Activated CD8-positive, alpha-beta T cell treated with anti-CD3 and anti-CD28 coated beads for 36 hours (primary cell): ENCODE results near the gene ADIPOR2. TPM values are rescaled to one million over a fixed set of nuclear protein-coding genes. Genes with fewer than 3 reads are reported as not detected.

Experiments used
- ATAC-seq: fragments of 200-7000 bp; cut with Tn5 transposase; one replicate; pipeline ENCODE4 v1.10.0; 2021; ENCODE audit warnings: mild to moderate bottlenecking, moderate library complexity
- CTCF ChIA-PET: fragments of 350-600 bp; sonication (Branson Sonifier 250); formaldehyde crosslinking; loops from one replicate; lab custom pipeline; 2021; ENCODE audit warnings: antibody characterized with exemption; lab: Charles Lee
- POLR2A ChIA-PET: fragments of 350-600 bp; sonication (Branson Sonifier 250); formaldehyde crosslinking; loops from one replicate; lab custom pipeline; 2021; ENCODE audit warnings: antibody characterized with exemption; lab: Charles Lee
- DNase-seq: peaks from one replicate; pipeline ENCODE4 v3.0.0-alpha.2; 2020
- H3K27ac Mint-ChIP-seq: one replicate; pipeline ENCODE4 v1.8.0; 2021; ENCODE audit warnings: mild to moderate bottlenecking, mixed read lengths
- H3K27me3 Mint-ChIP-seq: one replicate; pipeline ENCODE4 v1.8.0; 2021; ENCODE audit warnings: mixed read lengths
- H3K36me3 Mint-ChIP-seq: one replicate; pipeline ENCODE4 v1.8.0; 2021; ENCODE audit warnings: low read depth, mixed read lengths
- H3K4me1 Mint-ChIP-seq: one replicate; pipeline ENCODE4 v1.8.0; 2021; ENCODE audit warnings: low read depth, mixed read lengths
- H3K4me3 Mint-ChIP-seq: one replicate; pipeline ENCODE4 v1.8.0; 2021; ENCODE audit warnings: mild to moderate bottlenecking, moderate library complexity, mixed read lengths
- H3K9me3 Mint-ChIP-seq: one replicate; pipeline ENCODE4 v1.8.0; 2021; ENCODE audit warnings: mixed read lengths
- CTCF ChIP-seq: fragments of 200-600 bp; IDR thresholded peaks from one replicate; pipeline ENCODE4 v1.8.0; 2022; ENCODE audit warnings: antibody characterized with exemption, mild to moderate bottlenecking
- intact Hi-C: fragments of 100-400 bp; cut with micrococcal nuclease; formaldehyde crosslinking; loops from one replicate; pipeline ENCODE4 v1.10.0; 2022
- total RNA-seq, 2 experiments: library from RNA; stranded (reverse); gene quantifications; one replicate each; pipeline ENCODE4 v1.2.3, GENCODE V29; 2021

The ADIPOR2 gene
- total RNA-seq, 2 experiments from 2014 or later = 48.3 to 49.9 TPM

- DNase-seq (no peak), ATAC-seq (no peak)
- POLR2A ChIA-PET = no interaction called here
- Mint-ChIP-seq H3K27me3 (no peaks in the 10 kb centered on the region), H3K27ac (no peak overlapping the region), H3K4me1 (peaks cover 10% of the 10 kb centered on the region), H3K4me3 (no peak overlapping the region), H3K9me3 (no peaks in the 10 kb centered on the region), H3K36me3 (peaks cover 13% of the 10 kb centered on the region)
- CTCF ChIA-PET = interaction anchor here (1.2 to 3.4 kb wide), 5 partner anchors 9 to 164 kb away, joined by 3 to 11 read pairs (median 4); no protein-coding TSS in a partner anchor
- intact Hi-C loops = no loop called here
- no peak for TF ChIP-seq CTCF
These were observed 85.5 kb downstream of the ADIPOR2 start for GRCh38 chr12:1776170-1776921.

GRCh38 chr12:1777798-1778197, 86.9 kb downstream of the ADIPOR2 start:
- Mint-ChIP-seq H3K27me3 (no peaks in the 10 kb centered on the region), H3K9me3 (no peaks in the 10 kb centered on the region), H3K36me3 (peaks cover 13% of the 10 kb centered on the region), H3K27ac (no peak overlapping the region), H3K4me1 (peaks cover 7% of the 10 kb centered on the region), H3K4me3 (no peak overlapping the region)
- no peak for TF ChIP-seq CTCF
- intact Hi-C loops = no loop called here
- CTCF ChIA-PET = interaction anchor here (3.3 kb wide), 1 partner anchor 14 kb away, joined by 19 read pairs; no protein-coding TSS in a partner anchor
- ATAC-seq = no peak
- POLR2A ChIA-PET = interaction anchor here (1.4 kb wide), 1 partner anchor 86 kb away, joined by 3 read pairs; no protein-coding TSS in a partner anchor
- DNase-seq = no peak

- POLR2A ChIA-PET = no interaction called here
- intact Hi-C loops = no loop called here
- H3K4me3 Mint-ChIP-seq = no peak overlapping the region
- H3K27me3 Mint-ChIP-seq = no peaks in the 10 kb centered on the region
- ATAC-seq (no peak), DNase-seq (no peak)
- H3K4me1 Mint-ChIP-seq = peaks cover 7% of the 10 kb centered on the region
- H3K9me3 Mint-ChIP-seq = no peaks in the 10 kb centered on the region
- CTCF ChIA-PET = interaction anchor here (3.3 kb wide), 1 partner anchor 12 kb away, joined by 19 read pairs; no protein-coding TSS in a partner anchor
- H3K27ac Mint-ChIP-seq = no peak overlapping the region
- peaks cover 8% of the 10 kb centered on the region for H3K36me3 Mint-ChIP-seq
- no peak for TF ChIP-seq CTCF
These were observed 88.0 kb downstream of the ADIPOR2 start for GRCh38 chr12:1778911-1779310.

- Mint-ChIP-seq H3K9me3 (no peaks in the 10 kb centered on the region), H3K27ac (no peak overlapping the region), H3K4me1 (peaks cover 7% of the 10 kb centered on the region), H3K36me3 (peaks cover 11% of the 10 kb centered on the region), H3K4me3 (no peak overlapping the region), H3K27me3 (no peaks in the 10 kb centered on the region)
- CTCF ChIA-PET = interaction anchor here (3.3 kb wide), 1 partner anchor 12 kb away, joined by 19 read pairs; no protein-coding TSS in a partner anchor
- POLR2A ChIA-PET = no interaction called here
- ATAC-seq (no peak), DNase-seq (no peak)
- TF ChIP-seq CTCF = no peak
- intact Hi-C loops = no loop called here
These were observed 88.9 kb downstream of the ADIPOR2 start for GRCh38 chr12:1779783-1780182.

GRCh38 chr12:1781772-1782171, 90.9 kb downstream of the ADIPOR2 start:
- CTCF ChIA-PET = interaction anchor here (0.7 to 16.4 kb wide), 3 partner anchors 9 to 147 kb away, joined by 3 to 456 read pairs (median 15); no protein-coding TSS in a partner anchor
- H3K27me3 Mint-ChIP-seq = no peaks in the 10 kb centered on the region
- intact Hi-C loops = no loop called here
- ATAC-seq (no peak), DNase-seq (no peak)
- TF ChIP-seq CTCF = no peak
- peaks cover 14% of the 10 kb centered on the region for H3K36me3 Mint-ChIP-seq
- H3K9me3 Mint-ChIP-seq = no peaks in the 10 kb centered on the region
- no peak overlapping the region for H3K27ac Mint-ChIP-seq
- POLR2A ChIA-PET = no interaction called here
- H3K4me1 Mint-ChIP-seq = no peaks in the 10 kb centered on the region
- H3K4me3 Mint-ChIP-seq = no peak overlapping the region
